ENCODE results near the gene EXO5. TPM values are rescaled to one million over a fixed set of nuclear protein-coding genes. Genes with fewer than 3 reads are reported as not detected.
"Not testable (repeated sequence)": the region's sequence is repeated elsewhere in the genome, so short reads cannot be mapped to it uniquely, and the experiment has no call there.

Gene EXO5, protein sequence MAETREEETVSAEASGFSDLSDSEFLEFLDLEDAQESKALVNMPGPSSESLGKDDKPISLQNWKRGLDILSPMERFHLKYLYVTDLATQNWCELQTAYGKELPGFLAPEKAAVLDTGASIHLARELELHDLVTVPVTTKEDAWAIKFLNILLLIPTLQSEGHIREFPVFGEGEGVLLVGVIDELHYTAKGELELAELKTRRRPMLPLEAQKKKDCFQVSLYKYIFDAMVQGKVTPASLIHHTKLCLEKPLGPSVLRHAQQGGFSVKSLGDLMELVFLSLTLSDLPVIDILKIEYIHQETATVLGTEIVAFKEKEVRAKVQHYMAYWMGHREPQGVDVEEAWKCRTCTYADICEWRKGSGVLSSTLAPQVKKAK
- total RNA-seq: 9.7 TPM
- 6.8 TPM for polyA plus RNA-seq

DNA sequence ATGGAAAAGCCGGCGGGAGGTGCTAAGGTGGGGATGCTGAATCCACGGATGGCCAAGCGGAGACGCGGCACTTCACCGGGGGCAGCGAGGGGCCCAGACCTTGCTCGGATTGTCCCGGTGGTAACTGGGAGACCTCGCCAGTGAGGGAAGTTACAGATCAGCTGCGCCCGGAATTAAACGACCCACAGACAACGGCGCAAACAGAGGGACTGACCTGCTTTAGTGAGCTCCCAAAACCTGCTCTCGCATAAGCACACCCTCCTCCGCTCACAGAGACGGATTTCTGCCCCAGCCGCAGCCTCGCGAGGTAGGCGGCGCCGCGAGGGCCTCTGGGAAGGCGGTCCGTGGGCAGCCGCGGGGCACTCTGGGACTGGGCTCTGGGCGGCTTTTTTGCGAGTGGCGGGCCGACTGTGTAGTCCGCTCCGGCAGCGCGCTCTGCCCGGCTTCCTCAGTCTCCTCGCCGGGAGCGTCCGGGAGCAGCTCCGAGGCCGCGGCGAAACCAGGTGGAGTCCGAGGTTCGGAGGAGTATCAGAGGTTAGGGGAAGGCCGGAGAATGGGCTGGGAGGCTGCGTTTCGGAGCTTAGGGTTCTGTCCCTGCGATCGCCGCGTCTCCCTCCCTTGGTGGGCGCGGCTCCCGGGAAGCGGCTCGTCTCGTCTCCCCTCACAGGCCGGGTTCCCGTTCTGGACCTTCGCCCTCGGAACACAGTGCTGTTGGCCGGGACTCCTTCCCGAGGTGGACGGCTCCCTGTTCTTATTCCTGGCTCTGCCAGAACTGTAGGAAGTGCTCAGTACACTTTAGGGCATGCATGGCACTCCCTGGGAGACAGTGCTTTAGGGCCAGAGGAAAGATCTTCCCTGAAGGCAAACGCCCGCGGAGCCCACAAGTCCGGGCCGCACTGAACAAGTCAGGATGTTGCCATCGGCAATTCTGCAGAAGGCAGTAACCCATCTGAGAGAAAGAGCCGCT, at the start of gene EXO5:
TSS of gene EXO5 (plus strand) at position 393 of the 967 bp plus-strand sequence. CDS start 5,778 bp downstream, outside the sequence.
- Histone ChIP-seq H3K27ac (ENCODE audit: low read depth) (peak within 1 kb of the TSS; percentile 73), H3K36me3 (ENCODE audit: insufficient read depth) (no peaks in the 10 kb centered on the region), H3K4me3 (ENCODE audit: low read depth, low read length) (peak within 1 kb of the TSS; percentile 81), H3K4me1 (ENCODE audit: insufficient read depth) (no peaks in the 10 kb centered on the region)
- under 1% methylated on average over 76 of the region's 76 CpGs for WGBS
- peak; percentile 20 for DNase-seq (ENCODE audit: extremely low spot score)

DNA sequence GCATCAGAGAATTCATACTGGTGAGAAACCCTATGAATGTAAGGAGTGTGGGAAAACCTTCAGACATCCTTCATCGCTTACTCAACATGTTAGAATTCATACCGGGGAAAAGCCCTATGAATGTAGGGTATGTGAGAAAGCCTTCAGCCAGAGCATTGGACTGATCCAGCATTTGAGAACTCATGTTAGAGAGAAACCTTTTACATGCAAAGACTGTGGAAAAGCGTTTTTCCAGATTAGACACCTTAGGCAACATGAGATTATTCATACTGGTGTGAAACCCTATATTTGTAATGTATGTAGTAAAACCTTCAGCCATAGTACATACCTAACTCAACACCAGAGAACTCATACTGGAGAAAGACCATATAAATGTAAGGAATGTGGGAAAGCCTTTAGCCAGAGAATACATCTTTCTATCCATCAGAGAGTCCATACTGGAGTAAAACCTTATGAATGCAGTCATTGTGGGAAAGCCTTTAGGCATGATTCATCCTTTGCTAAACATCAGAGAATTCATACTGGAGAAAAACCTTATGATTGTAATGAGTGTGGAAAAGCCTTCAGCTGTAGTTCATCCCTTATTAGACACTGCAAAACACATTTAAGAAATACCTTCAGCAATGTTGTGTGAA, 45.5 kb upstream of the EXO5 start:
- no peaks in the 10 kb centered on the region for H3K4me1 ChIP-seq (ENCODE audit: insufficient read depth)
- H3K27ac ChIP-seq (ENCODE audit: low read depth): no peak overlapping the region
- peaks cover 6% of the 10 kb centered on the region for H3K36me3 ChIP-seq (ENCODE audit: insufficient read depth)
- no peak overlapping the region for H3K4me3 ChIP-seq (ENCODE audit: low read depth, low read length)
- WGBS: 96% methylated on average over 3 of the region's 3 CpGs
- no peak for DNase-seq (ENCODE audit: extremely low spot score)

DNA sequence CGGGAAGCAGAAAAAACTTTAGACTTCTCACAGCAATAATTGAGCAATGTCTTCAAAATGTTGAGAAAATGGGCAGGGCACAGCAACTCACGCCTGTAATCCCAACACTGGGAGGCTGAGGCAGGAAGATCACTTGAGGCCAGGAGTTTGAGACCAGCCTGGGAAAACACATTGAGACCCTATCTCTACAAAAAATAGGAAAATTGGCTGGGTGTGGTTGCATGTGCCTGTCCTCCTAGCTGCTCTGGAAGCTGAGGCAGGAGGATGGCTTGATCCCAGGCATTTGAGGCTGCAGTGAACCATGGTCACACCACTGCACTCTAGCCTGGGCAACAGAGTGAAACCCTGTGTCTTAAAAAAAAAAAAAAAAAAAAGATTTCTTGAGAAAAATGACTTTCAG, 39.2 kb upstream of the EXO5 start:
- no peak overlapping the region for H3K27ac ChIP-seq (ENCODE audit: low read depth)
- no peak overlapping the region for H3K4me3 ChIP-seq (ENCODE audit: low read depth, low read length)
- H3K36me3 ChIP-seq (ENCODE audit: insufficient read depth): no peaks in the 10 kb centered on the region
- DNase-seq (ENCODE audit: extremely low spot score): no peak
- H3K4me1 ChIP-seq (ENCODE audit: insufficient read depth): no peaks in the 10 kb centered on the region
- WGBS: 97% methylated on average over 2 of the region's 2 CpGs

DNA sequence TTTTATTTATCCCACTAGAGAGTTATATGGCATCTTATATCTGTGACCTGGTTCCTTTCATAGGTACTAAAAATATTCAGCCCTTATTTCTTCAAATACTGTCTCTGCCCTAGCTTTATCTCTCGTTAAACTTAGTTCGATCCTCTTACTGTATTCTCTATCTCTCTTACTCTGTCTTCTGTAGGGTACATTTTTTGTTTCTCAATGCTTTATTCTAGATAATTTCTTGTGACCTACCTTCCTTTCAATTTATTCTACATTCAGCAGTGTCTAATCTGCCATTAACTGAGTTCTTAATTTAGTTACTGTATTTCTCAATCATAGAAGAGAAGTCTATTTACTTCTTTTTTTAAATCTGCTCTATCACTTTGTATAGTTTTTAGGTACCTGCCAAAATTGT, 33.3 kb upstream of the EXO5 start:
- Histone ChIP-seq H3K27ac (ENCODE audit: low read depth) (no peak overlapping the region), H3K36me3 (ENCODE audit: insufficient read depth) (no peaks in the 10 kb centered on the region), H3K4me1 (ENCODE audit: insufficient read depth) (no peaks in the 10 kb centered on the region), H3K4me3 (ENCODE audit: low read depth, low read length) (no peak overlapping the region)
- WGBS: 96% methylated on average over 2 of the region's 2 CpGs
- no peak for DNase-seq (ENCODE audit: extremely low spot score)

DNA sequence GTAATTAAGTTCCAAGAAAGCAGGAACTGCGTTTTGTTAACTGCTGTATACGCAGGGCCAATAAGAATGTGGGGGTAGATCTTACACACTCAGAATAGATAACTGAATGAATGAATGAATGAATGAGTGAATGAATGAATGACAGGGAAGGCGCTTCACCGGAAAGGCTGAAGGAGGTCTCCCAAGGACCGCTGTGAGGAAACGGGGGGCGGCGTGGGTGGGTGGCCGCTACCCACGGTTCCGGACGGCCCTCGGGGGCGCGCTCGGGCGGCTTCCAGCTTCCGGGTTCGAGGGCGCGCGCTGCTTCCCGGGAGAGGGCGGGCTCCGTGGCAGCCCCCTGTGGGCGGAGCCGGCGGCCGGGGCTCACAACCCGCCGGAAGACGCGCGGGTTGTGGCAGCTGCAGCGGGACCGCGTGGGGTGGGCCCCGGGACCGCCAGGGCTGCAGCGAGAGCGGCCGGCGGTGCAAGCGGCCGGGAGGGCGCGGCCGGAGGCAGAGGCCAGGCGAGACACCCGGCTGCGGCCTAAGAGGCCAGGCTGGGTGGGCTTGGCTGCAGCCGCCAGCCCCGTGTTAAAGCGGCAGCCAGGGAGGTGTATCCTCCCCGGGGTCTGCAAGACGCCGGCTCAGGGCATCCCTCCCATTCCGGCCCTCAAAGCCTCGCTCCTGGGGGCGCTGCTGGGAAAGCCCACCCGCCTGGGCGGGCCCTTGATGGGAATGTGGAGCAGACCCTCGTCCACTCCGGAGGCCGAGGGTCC, 31.5 kb upstream of the EXO5 start, which contains the start of gene ZFP69:
TSS of gene ZFP69 (plus strand) at position 367 of the 754 bp plus-strand sequence. CDS start 2,072 bp downstream, outside the sequence.
- under 1% methylated on average over 65 of the region's 65 CpGs for WGBS
- H3K27ac ChIP-seq (ENCODE audit: low read depth): no peak within 1 kb of the TSS
- H3K4me1 ChIP-seq (ENCODE audit: insufficient read depth): no peaks in the 10 kb centered on the region
- no peak for DNase-seq (ENCODE audit: extremely low spot score)
- H3K36me3 ChIP-seq (ENCODE audit: insufficient read depth): peaks cover 2% of the 10 kb centered on the region
- peak within 1 kb of the TSS; percentile 59 for H3K4me3 ChIP-seq (ENCODE audit: low read depth, low read length)

DNA sequence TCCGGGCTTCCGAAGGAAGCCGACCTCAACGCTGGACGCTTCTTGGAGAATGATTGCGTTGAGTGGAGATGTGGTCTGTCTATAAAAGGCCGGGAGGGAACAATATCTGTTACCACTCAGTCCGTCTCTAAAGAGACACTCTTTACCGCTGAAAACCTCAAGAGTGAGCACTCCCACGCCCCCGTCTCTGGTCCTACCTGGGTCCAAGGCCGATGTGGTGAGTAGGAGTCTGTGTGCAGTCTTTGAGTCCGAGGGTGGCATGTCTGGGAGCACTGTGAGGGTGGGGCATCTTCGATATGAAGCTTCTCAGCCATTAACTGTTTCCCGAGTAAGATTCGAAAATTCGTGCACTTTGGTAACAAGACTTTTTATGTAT, 30.9 kb upstream of the EXO5 start:
- no peaks in the 10 kb centered on the region for H3K4me1 ChIP-seq (ENCODE audit: insufficient read depth)
- H3K27ac ChIP-seq (ENCODE audit: low read depth): no peak overlapping the region
- H3K36me3 ChIP-seq (ENCODE audit: insufficient read depth): peaks cover 2% of the 10 kb centered on the region
- peak overlapping the region; percentile 59 for H3K4me3 ChIP-seq (ENCODE audit: low read depth, low read length)
- WGBS: 1% methylated on average over 17 of the region's 17 CpGs
- DNase-seq (ENCODE audit: extremely low spot score): no peak

DNA sequence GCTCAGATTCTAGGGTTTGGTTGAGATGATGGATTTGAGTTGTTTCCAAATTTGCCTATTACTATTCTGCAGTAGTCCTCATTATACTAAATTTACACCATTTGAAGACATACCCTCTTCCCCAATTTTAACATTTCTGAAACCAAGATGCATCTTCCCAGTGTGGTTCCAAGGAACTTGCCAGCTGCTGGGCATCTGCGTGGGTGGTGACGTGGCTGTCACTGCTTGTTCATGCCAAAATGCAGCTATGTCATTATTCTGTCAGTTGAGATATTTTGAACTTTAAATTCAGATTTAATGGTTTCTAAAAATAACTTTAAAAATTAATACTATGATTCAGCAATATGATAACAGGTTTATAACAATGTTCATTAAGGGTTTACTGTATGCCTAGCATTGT, 30.3 kb upstream of the EXO5 start:
- 45% methylated on average over 2 of the region's 2 CpGs for WGBS
- H3K27ac ChIP-seq (ENCODE audit: low read depth): no peak overlapping the region
- peaks cover 2% of the 10 kb centered on the region for H3K36me3 ChIP-seq (ENCODE audit: insufficient read depth)
- H3K4me3 ChIP-seq (ENCODE audit: low read depth, low read length): peak overlapping the region; percentile 59
- no peak for DNase-seq (ENCODE audit: extremely low spot score)
- H3K4me1 ChIP-seq (ENCODE audit: insufficient read depth): no peaks in the 10 kb centered on the region

DNA sequence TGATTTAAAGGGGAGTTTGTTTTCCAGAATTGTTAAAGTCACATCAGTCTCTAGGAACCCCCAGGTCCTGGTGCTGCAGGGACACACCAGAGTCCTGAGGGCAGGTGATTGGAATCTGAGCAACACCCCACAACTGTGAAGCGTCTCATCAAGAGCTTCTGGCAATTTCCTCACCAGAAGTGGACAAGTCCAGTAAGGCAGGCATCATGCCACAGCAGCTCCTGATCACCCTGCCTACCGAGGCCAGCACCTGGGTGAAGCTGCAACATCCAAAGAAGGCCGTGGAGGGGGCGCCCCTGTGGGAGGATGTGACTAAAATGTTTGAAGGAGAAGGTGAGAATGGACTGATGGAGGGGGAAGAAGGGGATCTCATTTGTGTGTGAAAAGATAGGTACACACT, 29.4 kb upstream of the EXO5 start:
- no peaks in the 10 kb centered on the region for H3K4me1 ChIP-seq (ENCODE audit: insufficient read depth)
- no peak overlapping the region for H3K4me3 ChIP-seq (ENCODE audit: low read depth, low read length)
- WGBS: 89% methylated on average over 4 of the region's 4 CpGs
- no peak overlapping the region for H3K27ac ChIP-seq (ENCODE audit: low read depth)
- DNase-seq (ENCODE audit: extremely low spot score): no peak
- H3K36me3 ChIP-seq (ENCODE audit: insufficient read depth): peaks cover 2% of the 10 kb centered on the region

DNA sequence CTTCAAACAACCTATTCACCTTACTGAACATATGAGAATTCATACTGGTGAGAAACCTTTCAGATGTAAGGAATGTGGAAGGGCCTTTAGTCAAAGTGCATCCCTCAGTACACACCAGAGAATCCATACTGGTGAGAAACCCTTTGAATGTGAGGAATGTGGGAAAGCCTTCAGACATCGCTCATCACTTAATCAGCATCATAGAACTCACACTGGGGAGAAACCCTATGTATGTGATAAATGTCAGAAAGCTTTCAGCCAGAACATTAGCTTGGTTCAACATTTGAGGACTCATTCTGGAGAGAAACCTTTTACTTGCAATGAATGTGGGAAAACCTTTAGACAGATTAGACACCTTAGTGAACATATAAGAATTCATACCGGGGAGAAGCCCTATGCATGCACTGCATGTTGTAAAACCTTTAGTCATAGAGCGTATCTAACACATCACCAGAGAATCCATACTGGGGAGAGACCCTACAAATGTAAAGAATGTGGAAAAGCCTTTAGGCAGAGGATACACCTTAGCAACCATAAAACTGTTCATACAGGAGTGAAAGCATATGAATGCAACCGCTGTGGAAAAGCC, 13.2 kb upstream of the EXO5 start:
- no peak for DNase-seq (ENCODE audit: extremely low spot score)
- 99% methylated on average over 4 of the region's 4 CpGs for whole genome bisulfite sequencing
- Histone ChIP-seq H3K36me3 (ENCODE audit: insufficient read depth) (peaks cover 6% of the 10 kb centered on the region), H3K4me3 (ENCODE audit: low read depth, low read length) (no peak overlapping the region), H3K4me1 (ENCODE audit: insufficient read depth) (no peaks in the 10 kb centered on the region), H3K27ac (ENCODE audit: low read depth) (no peak overlapping the region)

DNA sequence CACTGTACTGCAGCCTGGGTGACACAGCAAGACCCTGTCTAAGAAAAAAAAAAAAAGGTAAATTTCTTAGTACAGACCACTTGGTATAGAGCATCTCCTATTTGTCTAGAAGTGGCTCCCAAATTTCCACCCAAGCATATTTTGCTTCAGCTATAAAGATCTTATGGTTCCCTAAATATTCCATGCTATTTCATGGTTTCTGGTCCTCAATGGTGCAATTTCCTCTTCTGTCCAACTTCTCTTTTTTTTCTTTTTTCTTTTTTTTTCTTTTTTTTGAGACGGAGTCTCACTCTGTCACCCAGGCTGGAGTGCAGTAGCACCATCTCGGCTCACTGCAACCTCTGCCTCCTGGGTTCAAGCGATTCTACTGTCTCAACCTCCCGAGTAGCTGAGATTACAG, 5.9 kb upstream of the EXO5 start:
- not testable (repeated sequence) for H3K4me1 ChIP-seq (ENCODE audit: insufficient read depth); H3K27ac ChIP-seq (ENCODE audit: low read depth); DNase-seq (ENCODE audit: extremely low spot score); H3K4me3 ChIP-seq (ENCODE audit: low read depth, low read length); H3K36me3 ChIP-seq (ENCODE audit: insufficient read depth)
- WGBS: 96% methylated on average over 4 of the region's 4 CpGs

DNA sequence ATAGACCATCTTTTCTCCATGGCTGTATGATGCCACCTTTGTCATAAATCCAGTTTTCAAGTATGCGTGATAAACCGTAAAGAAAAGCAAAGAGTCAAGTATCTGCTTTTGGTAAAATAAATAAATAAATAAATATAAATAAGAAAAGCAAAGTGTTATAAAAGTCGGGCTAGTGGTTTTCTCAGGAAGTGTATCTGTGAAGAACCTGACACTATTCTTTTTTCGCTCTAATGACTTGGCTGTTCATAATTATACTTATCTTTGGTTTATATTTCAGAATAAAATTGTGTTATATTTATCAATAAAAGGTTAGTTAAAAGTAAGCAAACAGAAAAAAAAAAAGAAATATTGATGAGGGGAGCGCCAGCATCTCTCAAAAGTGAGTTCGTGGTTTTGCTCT, 594 bp upstream of the EXO5 start:
- H3K4me3 ChIP-seq (ENCODE audit: low read depth, low read length): peak overlapping the region; percentile 81
- H3K27ac ChIP-seq (ENCODE audit: low read depth): no peak overlapping the region
- 60% methylated on average over 6 of the region's 6 CpGs for WGBS
- no peaks in the 10 kb centered on the region for H3K4me1 ChIP-seq (ENCODE audit: insufficient read depth)
- H3K36me3 ChIP-seq (ENCODE audit: insufficient read depth): no peaks in the 10 kb centered on the region
- DNase-seq (ENCODE audit: extremely low spot score): no peak

DNA sequence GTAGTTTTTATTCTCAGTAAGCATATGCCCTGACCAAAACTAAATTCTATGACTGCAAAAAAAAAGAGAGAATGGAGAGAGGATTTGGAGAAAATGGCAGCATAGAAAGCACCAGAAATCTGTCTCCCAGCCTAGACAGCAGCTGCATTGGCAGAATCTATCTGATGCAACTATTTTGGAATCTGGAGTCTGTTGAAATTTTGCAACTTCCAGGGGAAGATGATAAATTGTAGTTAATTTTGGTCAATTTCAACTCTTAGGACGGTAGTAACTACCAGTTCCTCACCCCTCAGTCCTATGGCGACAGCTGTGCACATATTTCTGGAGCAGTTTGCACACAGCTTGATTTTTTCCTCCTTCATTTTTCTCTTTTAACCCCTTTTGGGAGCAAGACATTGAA, 10.9 kb downstream of the EXO5 start:
- 83% methylated on average over 2 of the region's 2 CpGs for WGBS
- no peak overlapping the region for H3K27ac ChIP-seq (ENCODE audit: low read depth)
- DNase-seq (ENCODE audit: extremely low spot score): no peak

More for the DNA sequence above, 10.9 kb downstream of the EXO5 start:
- no peaks in the 10 kb centered on the region for H3K4me1 ChIP-seq (ENCODE audit: insufficient read depth)
- H3K4me3 ChIP-seq (ENCODE audit: low read depth, low read length): no peak overlapping the region
- no peaks in the 10 kb centered on the region for H3K36me3 ChIP-seq (ENCODE audit: insufficient read depth)
